A673 (cell line): ENCODE results near the gene TLR8.

Experiments
- CTCF ChIP-seq: fragments of 300-800, 200-600 bp; sonication (generic); conservative IDR thresholded peaks from 2 replicates; pipeline ENCODE4 v1.5.1; 2017; ENCODE audit warnings: low read depth, mild to moderate bottlenecking, antibody characterized with exemption, low read length, moderate library complexity, mixed read lengths
- EZH2 ChIP-seq: fragments of 200-600 bp; sonication (generic); IDR thresholded peaks from 2 replicates; pipeline ENCODE4 v1.6.1; 2017; ENCODE audit warnings: borderline replicate concordance, low read depth, mild to moderate bottlenecking, mixed read lengths, antibody characterized with exemption, low read length; ENCODE audit not compliant: poor library complexity, severe bottlenecking

DNA sequence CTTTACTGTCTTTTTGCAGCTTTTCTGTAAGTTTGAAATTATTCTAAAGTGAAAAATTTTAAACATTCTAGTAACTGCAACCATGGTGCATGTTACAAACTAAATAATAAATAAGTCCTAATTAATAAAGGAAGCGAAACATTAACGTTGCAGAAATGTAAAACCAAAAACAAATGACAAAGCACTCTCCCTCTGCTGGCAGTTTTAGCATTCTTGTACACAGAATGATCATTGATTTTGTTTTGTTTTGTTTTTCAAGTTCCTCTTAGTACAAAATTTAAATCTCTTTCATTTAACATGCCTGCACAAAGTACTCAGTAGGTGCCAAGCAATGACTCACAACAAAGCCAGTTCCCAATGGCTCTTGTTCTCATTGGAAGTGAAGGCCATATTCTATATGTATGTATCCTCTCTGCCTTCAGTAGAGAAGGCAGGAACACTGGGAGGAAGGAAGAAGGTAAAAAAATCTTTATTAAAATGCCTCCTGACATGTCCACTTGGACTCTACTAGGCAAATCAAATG lies 54.8 kb downstream of the TLR8 start:
- TF ChIP-seq EZH2, result no peak
- no peak for TF ChIP-seq CTCF
